ENCODE measurements around the gene PES1.
"Not testable (repeated sequence)": the region's sequence is repeated elsewhere in the genome, so short reads cannot be mapped to it uniquely, and the experiment has no call there.

Gene PES1

DNA sequence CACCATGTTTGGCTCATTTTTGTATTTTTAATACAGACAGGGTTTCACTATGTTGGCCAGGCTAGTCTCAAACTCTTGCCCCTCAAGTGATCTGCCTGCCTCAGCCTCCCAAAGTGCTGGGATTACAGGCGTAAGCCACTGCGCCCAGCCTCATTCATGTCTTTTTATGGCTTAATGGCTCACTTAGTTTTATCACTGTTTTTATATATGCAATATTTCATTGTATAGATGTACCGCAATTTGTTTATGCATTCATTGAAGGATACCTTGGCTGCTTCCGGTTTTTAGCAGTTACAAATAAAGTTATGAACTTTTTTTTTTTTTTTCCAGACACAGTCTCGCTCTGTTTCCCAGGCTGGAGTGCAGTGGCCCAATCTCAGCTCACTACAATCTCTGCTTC is 9.8 kb upstream of the PES1 start:
- no peaks in the 10 kb centered on the region for H3K4me1 ChIP-seq (ENCODE audit: insufficient read depth, insufficient read length)
- H3K4me3 ChIP-seq (ENCODE audit: insufficient read length, low read depth): no peak overlapping the region
- H3K36me3 ChIP-seq (ENCODE audit: insufficient read depth, insufficient read length, low read length): no peaks in the 10 kb centered on the region
- no peak for TF ChIP-seq SUZ12 (IDR thresholded peaks at IDR 0.05; ENCODE audit: extremely low read depth, insufficient read depth, insufficient read length)
- TF ChIP-seq ZNF274 (IDR thresholded peaks at IDR 0.05; ENCODE audit: low read depth, low read length): no peak
- no peak for TF ChIP-seq YY1 (IDR thresholded peaks at IDR 0.05; ENCODE audit: insufficient read depth, insufficient read length)
- no peak overlapping the region for H3K9ac ChIP-seq (ENCODE audit: insufficient read length, low read depth)
- no peak for DNase-seq (ENCODE audit: low read depth, low spot score)
- no peaks in the 10 kb centered on the region for H3K27me3 ChIP-seq (ENCODE audit: insufficient read depth, insufficient read length)
- H3K9me3 ChIP-seq (ENCODE audit: insufficient read depth, low read length): peaks cover 3% of the 10 kb centered on the region; the same call in 1 of the 2 replicates

GRCh38 chr22:30600921-30601320 is 9.2 kb upstream of the PES1 start:
- H3K9me3 ChIP-seq (ENCODE audit: insufficient read depth, low read length): peaks cover 3% of the 10 kb centered on the region; the same call in 1 of the 2 replicates
- TF ChIP-seq ZNF274 (IDR thresholded peaks at IDR 0.05; ENCODE audit: low read depth, low read length): no peak
- TF ChIP-seq SUZ12 (IDR thresholded peaks at IDR 0.05; ENCODE audit: extremely low read depth, insufficient read depth, insufficient read length): no peak
- TF ChIP-seq YY1 (IDR thresholded peaks at IDR 0.05; ENCODE audit: insufficient read depth, insufficient read length): no peak
- no peaks in the 10 kb centered on the region for H3K4me1 ChIP-seq (ENCODE audit: insufficient read depth, insufficient read length)
- DNase-seq (ENCODE audit: low read depth, low spot score): no peak
- no peak overlapping the region for H3K4me3 ChIP-seq (ENCODE audit: insufficient read length, low read depth)
- no peaks in the 10 kb centered on the region for H3K27me3 ChIP-seq (ENCODE audit: insufficient read depth, insufficient read length)
- H3K9ac ChIP-seq (ENCODE audit: insufficient read length, low read depth): no peak overlapping the region
- no peaks in the 10 kb centered on the region for H3K36me3 ChIP-seq (ENCODE audit: insufficient read depth, insufficient read length, low read length)

DNA sequence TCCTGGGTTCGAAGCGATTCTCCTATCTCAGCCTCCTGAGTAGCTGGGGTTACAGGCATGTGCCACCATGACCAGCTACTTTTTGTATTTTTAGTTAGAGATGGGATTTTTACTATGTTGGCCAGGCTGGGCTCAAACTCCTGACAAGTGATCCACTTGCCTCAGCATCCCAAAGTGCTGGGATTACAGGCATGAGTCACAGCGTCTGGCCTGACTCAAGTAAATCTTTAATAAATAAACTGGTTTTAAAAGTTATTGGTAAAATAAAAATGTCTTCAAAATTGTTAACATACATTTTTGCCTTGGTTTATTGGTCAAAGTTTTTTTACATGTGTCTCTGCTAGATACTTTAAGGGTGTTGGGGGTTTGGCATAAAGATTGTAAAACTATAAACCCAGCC is 7.3 kb upstream of the PES1 start:
- Histone ChIP-seq H3K9ac (ENCODE audit: insufficient read length, low read depth) (no peak overlapping the region), H3K27me3 (ENCODE audit: insufficient read depth, insufficient read length) (no peaks in the 10 kb centered on the region), H3K9me3 (ENCODE audit: insufficient read depth, low read length) (peaks cover 3% of the 10 kb centered on the region; the same call in 1 of the 2 replicates), H3K4me3 (ENCODE audit: insufficient read length, low read depth) (no peak overlapping the region), H3K36me3 (ENCODE audit: insufficient read depth, insufficient read length, low read length) (no peaks in the 10 kb centered on the region), H3K4me1 (ENCODE audit: insufficient read depth, insufficient read length) (no peaks in the 10 kb centered on the region)
- no peak for DNase-seq (ENCODE audit: low read depth, low spot score)
- no peak for TF ChIP-seq ZNF274 (IDR thresholded peaks at IDR 0.05; ENCODE audit: low read depth, low read length)
- no peak for TF ChIP-seq YY1 (IDR thresholded peaks at IDR 0.05; ENCODE audit: insufficient read depth, insufficient read length)
- TF ChIP-seq SUZ12 (IDR thresholded peaks at IDR 0.05; ENCODE audit: extremely low read depth, insufficient read depth, insufficient read length): no peak

DNA sequence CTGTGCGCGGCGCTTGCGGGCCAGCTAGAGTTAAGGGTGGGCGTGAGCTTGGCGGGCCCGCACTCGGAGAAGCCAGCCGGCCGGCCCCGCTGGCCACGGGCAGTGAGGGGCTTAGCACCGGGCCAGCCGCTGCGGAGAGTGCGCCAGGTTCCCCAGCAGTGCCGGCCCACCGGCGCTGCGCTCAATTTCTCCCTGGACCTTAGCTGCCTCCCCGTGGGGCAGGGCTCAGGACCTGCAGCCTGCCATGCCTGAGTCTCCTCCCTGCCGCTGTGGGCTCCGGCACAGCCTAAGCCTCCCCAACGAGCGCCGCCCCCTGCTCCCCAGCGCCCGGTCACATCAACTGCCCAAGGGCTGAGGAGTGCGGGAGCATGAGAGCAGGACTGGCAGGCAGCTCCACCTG is 5.2 kb upstream of the PES1 start:
- TF ChIP-seq SUZ12 (IDR thresholded peaks at IDR 0.05; ENCODE audit: extremely low read depth, insufficient read depth, insufficient read length) (no peak), ZNF274 (IDR thresholded peaks at IDR 0.05; ENCODE audit: low read depth, low read length) (no peak), YY1 (IDR thresholded peaks at IDR 0.05; ENCODE audit: insufficient read depth, insufficient read length) (no peak)
- Histone ChIP-seq H3K9me3 (ENCODE audit: insufficient read depth, low read length) (peaks cover 3% of the 10 kb centered on the region; the same call in 1 of the 2 replicates), H3K4me3 (ENCODE audit: insufficient read length, low read depth) (no peak overlapping the region), H3K36me3 (ENCODE audit: insufficient read depth, insufficient read length, low read length) (no peaks in the 10 kb centered on the region), H3K4me1 (ENCODE audit: insufficient read depth, insufficient read length) (no peaks in the 10 kb centered on the region), H3K9ac (ENCODE audit: insufficient read length, low read depth) (no peak overlapping the region), H3K27me3 (ENCODE audit: insufficient read depth, insufficient read length) (peaks cover 11% of the 10 kb centered on the region)
- no peak for DNase-seq (ENCODE audit: low read depth, low spot score)

DNA sequence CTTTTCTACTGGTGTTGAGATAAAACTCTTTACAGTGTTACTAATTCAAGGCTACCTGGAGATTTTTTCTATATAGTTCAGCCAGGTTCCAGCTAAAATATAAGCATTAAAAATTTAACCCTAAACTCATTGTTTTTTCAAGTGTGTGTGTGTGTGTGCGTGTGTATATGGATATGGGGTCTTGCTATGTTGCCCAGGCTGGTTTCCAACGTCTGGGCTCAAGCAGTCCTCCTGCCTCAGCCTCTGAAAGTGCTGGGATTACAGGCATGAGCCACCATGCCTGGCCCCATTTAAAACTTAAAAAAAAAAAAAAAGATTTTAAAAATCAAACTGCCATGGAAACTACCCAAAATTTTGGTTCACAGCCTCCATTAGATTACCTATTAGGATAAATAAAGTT is 4.5 kb upstream of the PES1 start:
- no peak for DNase-seq (ENCODE audit: low read depth, low spot score)
- TF ChIP-seq YY1 (IDR thresholded peaks at IDR 0.05; ENCODE audit: insufficient read depth, insufficient read length): no peak
- TF ChIP-seq ZNF274 (IDR thresholded peaks at IDR 0.05; ENCODE audit: low read depth, low read length): no peak
- TF ChIP-seq SUZ12 (IDR thresholded peaks at IDR 0.05; ENCODE audit: extremely low read depth, insufficient read depth, insufficient read length): no peak
- Histone ChIP-seq H3K4me1 (ENCODE audit: insufficient read depth, insufficient read length) (no peaks in the 10 kb centered on the region), H3K27me3 (ENCODE audit: insufficient read depth, insufficient read length) (peaks cover 11% of the 10 kb centered on the region), H3K36me3 (ENCODE audit: insufficient read depth, insufficient read length, low read length) (no peaks in the 10 kb centered on the region), H3K9me3 (ENCODE audit: insufficient read depth, low read length) (peaks cover 3% of the 10 kb centered on the region; the same call in 1 of the 2 replicates), H3K9ac (ENCODE audit: insufficient read length, low read depth) (no peak overlapping the region), H3K4me3 (ENCODE audit: insufficient read length, low read depth) (no peak overlapping the region)

- H3K9ac ChIP-seq (ENCODE audit: insufficient read length, low read depth); H3K4me1 ChIP-seq (ENCODE audit: insufficient read depth, insufficient read length); H3K4me3 ChIP-seq (ENCODE audit: insufficient read length, low read depth); H3K9me3 ChIP-seq (ENCODE audit: insufficient read depth, low read length); DNase-seq (ENCODE audit: low read depth, low spot score): not testable (repeated sequence)
- Histone ChIP-seq H3K27me3 (ENCODE audit: insufficient read depth, insufficient read length) (peaks cover 11% of the 10 kb centered on the region), H3K36me3 (ENCODE audit: insufficient read depth, insufficient read length, low read length) (peaks cover 28% of the 10 kb centered on the region)
Measured at GRCh38 chr22:30592360-30592713, 627 bp upstream of the PES1 start.

- TF ChIP-seq YY1 (IDR thresholded peaks at IDR 0.05; ENCODE audit: insufficient read depth, insufficient read length): no peak
- TF ChIP-seq SUZ12 (IDR thresholded peaks at IDR 0.05; ENCODE audit: extremely low read depth, insufficient read depth, insufficient read length): no peak
- no peak for TF ChIP-seq ZNF274 (IDR thresholded peaks at IDR 0.05; ENCODE audit: low read depth, low read length)
- Histone ChIP-seq H3K9me3 (ENCODE audit: insufficient read depth, low read length) (no peaks in the 10 kb centered on the region), H3K36me3 (ENCODE audit: insufficient read depth, insufficient read length, low read length) (peaks cover 40% of the 10 kb centered on the region), H3K9ac (ENCODE audit: insufficient read length, low read depth) (peak overlapping the region; percentile 93), H3K4me3 (ENCODE audit: insufficient read length, low read depth) (peak overlapping the region; percentile 90), H3K27me3 (ENCODE audit: insufficient read depth, insufficient read length) (peaks cover 11% of the 10 kb centered on the region), H3K4me1 (ENCODE audit: insufficient read depth, insufficient read length) (no peaks in the 10 kb centered on the region)
- no peak for DNase-seq (ENCODE audit: low read depth, low spot score)
Measured at GRCh38 chr22:30591191-30591587, 521 bp downstream of the PES1 start.

GRCh38 chr22:30586414-30586813 is 5.3 kb downstream of the PES1 start:
- Histone ChIP-seq H3K9me3 (ENCODE audit: insufficient read depth, low read length) (no peaks in the 10 kb centered on the region), H3K9ac (ENCODE audit: insufficient read length, low read depth) (no peak overlapping the region), H3K27me3 (ENCODE audit: insufficient read depth, insufficient read length) (no peaks in the 10 kb centered on the region), H3K4me1 (ENCODE audit: insufficient read depth, insufficient read length) (peaks cover 8% of the 10 kb centered on the region), H3K36me3 (ENCODE audit: insufficient read depth, insufficient read length, low read length) (peaks cover 86% of the 10 kb centered on the region), H3K4me3 (ENCODE audit: insufficient read length, low read depth) (no peak overlapping the region)
- TF ChIP-seq SUZ12 (IDR thresholded peaks at IDR 0.05; ENCODE audit: extremely low read depth, insufficient read depth, insufficient read length): no peak
- no peak for TF ChIP-seq ZNF274 (IDR thresholded peaks at IDR 0.05; ENCODE audit: low read depth, low read length)
- no peak for TF ChIP-seq YY1 (IDR thresholded peaks at IDR 0.05; ENCODE audit: insufficient read depth, insufficient read length)
- no peak for DNase-seq (ENCODE audit: low read depth, low spot score)

Measured in NT2/D1 (cell line).